Upper lobe of left lung (tissue), 4 donors: ENCODE measurements around the gene ACAT2.

Experiments used
- EP300 ChIP-seq, 4 donors: sonication (generic); formaldehyde crosslinking; IDR thresholded peaks; one replicate each; pipeline ENCODE4 v1.5.1; 2017; ENCODE audit warnings: antibody characterized with exemption in 4 of 4, control low read depth in 2 of 4
- POLR2A ChIP-seq, 4 donors: fragments of 450-650 bp; IDR thresholded peaks; one replicate each; pipeline ENCODE4 v1.5.1; 2016 to 2017; ENCODE audit warnings: antibody characterized with exemption in 4 of 4, mild to moderate bottlenecking in 2 of 4
- POLR2AphosphoS5 ChIP-seq, 2 donors: sonication (generic); formaldehyde crosslinking; IDR thresholded peaks; one replicate each; pipeline ENCODE4 v1.5.1; 2017; ENCODE audit warnings: antibody characterized with exemption in 2 of 2
- TF ChIP-seq, protein P1 (sequence below), 6 experiments: fragments of 450-650 bp in 4 of 6; fragments of 200-600 bp in 2 of 6; sonication (generic) in 2 of 6; IDR thresholded peaks; one replicate each; pipeline ENCODE4 v1.5.1; 2016 to 2019; ENCODE audit warnings: antibody characterized with exemption in 6 of 6

DNA sequence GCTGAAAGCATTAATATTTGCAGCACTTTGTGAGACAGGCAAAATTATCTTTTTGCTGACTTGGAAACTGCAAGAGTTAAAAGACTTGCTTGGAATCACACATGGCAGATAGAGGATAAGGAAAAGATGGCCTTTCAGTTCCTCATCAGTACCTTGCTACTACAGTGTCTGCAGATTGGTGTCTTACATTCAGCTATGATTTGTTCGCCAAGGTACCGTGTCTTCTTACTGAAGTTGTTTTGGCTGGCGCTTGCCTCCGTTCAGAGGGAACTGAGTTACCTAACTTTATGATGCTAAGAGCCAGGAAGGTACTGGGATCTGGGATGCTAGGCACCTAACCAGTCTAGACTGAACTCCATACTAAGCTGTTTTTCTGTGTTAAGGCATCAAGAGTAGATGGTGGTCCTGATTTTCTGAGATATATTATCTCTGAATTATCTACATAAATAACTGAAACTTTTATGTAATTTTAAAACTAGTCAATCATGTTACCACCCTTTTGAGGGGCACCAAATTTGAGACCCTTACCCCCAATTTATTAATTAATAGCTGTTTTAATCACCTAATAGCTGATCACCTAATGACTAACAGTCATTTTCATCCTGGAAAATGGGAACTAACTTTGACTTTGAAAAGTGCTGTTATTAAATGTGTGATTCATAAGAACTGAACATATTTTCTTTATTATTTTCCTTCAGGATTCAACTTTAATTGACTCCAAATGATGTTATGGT is 32.1 kb upstream of the ACAT2 start:
- no peak for TF ChIP-seq POLR2AphosphoS5 (IDR thresholded peaks at IDR 0.05)
- TF ChIP-seq, protein P1, sequence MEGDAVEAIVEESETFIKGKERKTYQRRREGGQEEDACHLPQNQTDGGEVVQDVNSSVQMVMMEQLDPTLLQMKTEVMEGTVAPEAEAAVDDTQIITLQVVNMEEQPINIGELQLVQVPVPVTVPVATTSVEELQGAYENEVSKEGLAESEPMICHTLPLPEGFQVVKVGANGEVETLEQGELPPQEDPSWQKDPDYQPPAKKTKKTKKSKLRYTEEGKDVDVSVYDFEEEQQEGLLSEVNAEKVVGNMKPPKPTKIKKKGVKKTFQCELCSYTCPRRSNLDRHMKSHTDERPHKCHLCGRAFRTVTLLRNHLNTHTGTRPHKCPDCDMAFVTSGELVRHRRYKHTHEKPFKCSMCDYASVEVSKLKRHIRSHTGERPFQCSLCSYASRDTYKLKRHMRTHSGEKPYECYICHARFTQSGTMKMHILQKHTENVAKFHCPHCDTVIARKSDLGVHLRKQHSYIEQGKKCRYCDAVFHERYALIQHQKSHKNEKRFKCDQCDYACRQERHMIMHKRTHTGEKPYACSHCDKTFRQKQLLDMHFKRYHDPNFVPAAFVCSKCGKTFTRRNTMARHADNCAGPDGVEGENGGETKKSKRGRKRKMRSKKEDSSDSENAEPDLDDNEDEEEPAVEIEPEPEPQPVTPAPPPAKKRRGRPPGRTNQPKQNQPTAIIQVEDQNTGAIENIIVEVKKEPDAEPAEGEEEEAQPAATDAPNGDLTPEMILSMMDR (IDR thresholded peaks at IDR 0.05) = no peak
- no peak for TF ChIP-seq POLR2A (IDR thresholded peaks at IDR 0.05)
- TF ChIP-seq EP300 (IDR thresholded peaks at IDR 0.05) = no peak
